Caki2 (cell line): ENCODE measurements around the gene WWOX. TPM values are rescaled to one million over a fixed set of nuclear protein-coding genes. Genes with fewer than 3 reads are reported as not detected.

Experiments used
- DNase-seq: peaks from one replicate; pipeline ENCODE4 v3.0.0-alpha.2; 2015; ENCODE audit warnings: low read depth
- in situ Hi-C: cut with HindIII; loops from 2 replicates; pipeline ENCODE4 v1.10.0; 2016; ENCODE audit warnings: low sequenced_read_pairs, low pct_unique_long_range_greater_than_20kb, mixed read lengths
- total RNA-seq: library from RNA; depleted of rRNA; stranded (reverse); fragments of >200 nt; shearing (Covaris generic); gene quantifications from 2 replicates; pipeline ENCODE4 v1.2.3, GENCODE V29; 2014; ENCODE audit warnings: low replicate concordance

Gene WWOX
- total RNA-seq, 1 experiment from 2014 or later, result 15.1 TPM

DNA sequence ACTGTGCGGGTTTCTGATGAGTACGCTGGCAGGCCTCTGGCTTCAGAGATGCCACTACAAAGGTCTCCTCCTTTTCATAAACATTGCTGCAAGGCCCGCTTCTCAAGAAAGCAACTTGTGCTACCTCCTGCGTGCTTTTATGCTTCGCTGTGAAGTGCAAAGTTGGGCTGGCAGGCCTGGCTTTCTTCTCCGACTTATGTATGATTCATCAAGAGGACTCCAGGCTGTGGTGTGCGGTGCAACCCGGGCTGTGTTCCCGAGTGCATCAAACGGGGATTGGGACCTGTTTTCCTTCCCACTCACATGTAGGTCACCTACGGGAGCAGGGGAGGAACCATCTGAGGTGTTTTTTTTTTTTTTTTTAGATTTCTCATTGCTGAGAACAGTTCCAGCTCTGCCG, 534.1 kb downstream of the WWOX start:
- DNase-seq, result no peak
- in situ Hi-C loops, result no loop called here

DNA sequence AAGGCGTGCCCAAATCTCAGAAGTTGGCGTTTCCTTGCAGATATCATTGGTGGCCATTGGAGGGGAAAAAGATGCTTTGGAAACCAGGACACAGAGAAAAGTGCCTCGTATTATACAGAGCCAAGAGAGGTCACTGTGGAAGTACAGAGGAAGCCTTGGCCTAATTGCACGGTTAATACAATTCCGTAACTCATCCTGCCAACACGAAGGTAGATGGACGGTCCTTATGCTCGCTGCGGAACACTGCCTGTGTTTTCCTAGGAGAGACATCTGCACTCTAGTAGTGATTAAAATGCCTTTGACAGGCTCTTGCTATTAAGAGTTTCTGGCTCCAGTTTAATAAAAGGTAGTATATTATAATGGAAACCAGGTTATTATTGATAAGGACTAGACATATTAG, 536.4 kb downstream of the WWOX start:
- in situ Hi-C loops, result no loop called here

GRCh38 chr16:78638371-78638770, 538.9 kb downstream of the WWOX start:
- DNase-seq, result no peak
- in situ Hi-C loops, result no loop called here

More for the DNA sequence above, 536.4 kb downstream of the WWOX start:
- DNase-seq, result no peak

- no peak for DNase-seq
- in situ Hi-C loops, result no loop called here
These were observed 540.3 kb downstream of the WWOX start for GRCh38 chr16:78639775-78640174.

- no peak for DNase-seq
- in situ Hi-C loops, result no loop called here
These were observed 541.4 kb downstream of the WWOX start for GRCh38 chr16:78640886-78641285.

GRCh38 chr16:78641433-78641832, 542.0 kb downstream of the WWOX start:
- in situ Hi-C loops, result no loop called here

GRCh38 chr16:78642621-78643285, 543.3 kb downstream of the WWOX start:
- in situ Hi-C loops, result no loop called here

More at GRCh38 chr16:78641433-78641832, 542.0 kb downstream of the WWOX start:
- DNase-seq, result no peak

GRCh38 chr16:78645657-78646056, 546.2 kb downstream of the WWOX start:
- in situ Hi-C loops, result no loop called here
- no peak for DNase-seq

More at GRCh38 chr16:78642621-78643285, 543.3 kb downstream of the WWOX start:
- DNase-seq, result no peak

DNA sequence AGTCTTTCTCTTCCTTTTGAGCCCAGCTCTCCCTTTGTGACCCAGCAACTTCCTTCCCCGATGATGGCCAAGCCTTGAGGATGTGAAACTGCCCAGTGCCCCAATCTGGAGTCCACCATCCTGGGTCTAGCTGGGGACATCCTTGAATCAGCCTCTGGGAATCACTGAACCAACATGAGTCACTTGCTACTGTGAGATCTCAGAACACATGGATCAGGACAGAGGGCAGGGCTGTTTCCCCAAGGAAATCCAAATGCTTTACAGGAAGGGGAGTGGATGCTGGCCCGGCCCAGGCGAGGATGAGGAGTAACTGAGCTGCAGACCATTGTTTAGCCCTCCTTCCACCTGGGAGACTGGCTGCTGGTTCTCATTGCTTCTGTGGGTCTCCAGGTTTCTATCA, 547.6 kb downstream of the WWOX start:
- in situ Hi-C loops, result no loop called here
- DNase-seq, result no peak

DNA sequence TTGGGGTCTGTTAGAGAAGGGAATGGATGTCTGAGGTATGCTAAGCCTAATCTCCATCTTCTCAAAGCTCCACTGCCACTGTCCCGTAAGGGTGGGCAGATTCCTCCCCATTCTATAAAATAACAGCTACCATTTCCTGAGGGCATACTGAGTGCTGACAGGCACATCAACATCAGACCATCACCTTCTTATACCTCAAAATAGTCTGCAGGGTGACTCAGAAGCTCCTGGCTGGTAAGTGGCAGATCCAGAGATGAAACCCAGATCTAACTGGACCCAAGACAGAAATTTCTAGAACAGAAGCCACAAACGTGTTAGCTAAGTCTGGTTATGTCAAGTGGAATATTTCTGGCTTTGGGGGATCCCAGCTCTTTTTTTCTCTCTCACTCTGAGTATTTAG, 548.0 kb downstream of the WWOX start:
- in situ Hi-C loops, result no loop called here
- DNase-seq, result no peak

DNA sequence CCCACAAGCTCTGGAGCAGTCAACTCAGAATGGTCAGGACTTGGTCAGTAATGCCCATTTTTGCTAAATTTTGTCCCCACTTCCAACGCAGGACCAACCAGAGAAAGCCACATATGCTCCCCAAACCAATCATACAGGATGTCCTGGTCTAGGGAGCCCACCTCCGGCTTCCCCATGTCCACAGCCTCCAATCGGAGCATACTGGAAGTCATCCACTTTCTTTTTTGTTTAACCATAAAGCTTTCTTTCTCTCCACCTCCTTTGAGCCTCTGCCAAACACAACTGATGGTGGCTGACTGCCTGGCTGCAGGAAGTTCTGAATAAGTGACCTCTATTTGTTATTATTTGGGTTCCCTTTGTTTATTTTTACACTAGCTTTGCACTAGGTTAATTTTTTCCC, 549.1 kb downstream of the WWOX start:
- peak; percentile 3 for DNase-seq

DNA sequence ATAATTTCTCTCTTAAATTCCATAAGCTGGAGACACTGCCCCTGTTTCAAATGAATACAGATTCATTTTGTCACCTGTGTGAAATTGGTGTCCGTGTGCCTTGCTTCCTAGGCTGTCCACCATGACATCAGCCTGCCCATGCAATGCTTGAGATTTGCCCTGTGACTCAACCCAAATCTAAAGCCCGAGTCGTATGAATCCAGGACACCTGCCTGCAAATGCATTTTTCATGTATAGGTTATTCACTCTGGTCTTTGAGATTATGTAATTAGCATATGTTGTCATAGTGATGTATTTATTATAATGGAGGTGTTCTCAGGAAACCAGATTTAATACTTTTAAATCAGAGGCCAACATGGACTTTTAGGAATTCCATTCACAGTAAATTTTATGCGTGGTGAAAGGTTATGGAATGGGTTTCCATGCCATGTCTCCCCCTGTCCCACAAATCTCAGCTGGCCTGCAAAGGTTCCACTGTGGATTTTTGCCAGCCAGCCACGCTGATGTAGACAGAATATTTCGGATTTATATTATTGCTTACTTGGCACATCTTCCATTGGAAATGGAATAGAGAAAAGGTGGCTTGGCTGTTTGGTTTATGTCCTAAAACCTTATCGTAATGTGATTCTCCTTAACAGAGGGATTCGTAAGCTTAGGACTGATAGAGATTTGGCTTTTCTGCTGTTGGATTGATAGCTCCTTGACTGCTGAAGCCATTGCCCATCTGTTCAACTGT, 551.1 kb downstream of the WWOX start:
- in situ Hi-C loops, result no loop called here
- DNase-seq, result no peak

More for the DNA sequence above, 549.1 kb downstream of the WWOX start:
- in situ Hi-C loops, result no loop called here

DNA sequence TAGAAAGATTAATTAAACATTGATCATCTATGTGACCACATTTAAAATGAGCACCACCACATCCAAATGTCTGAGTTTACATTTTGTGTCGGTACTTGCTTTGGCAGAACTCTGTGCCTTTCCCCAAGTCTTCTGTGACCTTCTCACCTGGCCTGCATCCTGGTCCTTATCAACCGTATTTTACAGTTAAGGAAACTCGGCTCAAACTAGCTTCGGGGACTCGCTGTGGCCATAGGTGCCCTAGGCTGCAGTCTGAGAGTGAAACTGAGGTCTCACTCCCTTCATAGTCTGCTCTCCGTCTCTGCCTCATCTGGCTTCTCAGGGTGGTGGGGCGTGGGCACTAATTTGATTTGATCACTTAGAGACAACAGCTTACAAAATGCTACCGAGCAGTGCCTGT, 555.5 kb downstream of the WWOX start:
- in situ Hi-C loops, result no loop called here

GRCh38 chr16:78655331-78656113, 556.1 kb downstream of the WWOX start:
- DNase-seq, result no peak
- in situ Hi-C loops, result no loop called here

More for the DNA sequence above, 555.5 kb downstream of the WWOX start:
- DNase-seq, result no peak

GRCh38 chr16:78656887-78657286, 557.4 kb downstream of the WWOX start:
- in situ Hi-C loops, result no loop called here
- DNase-seq, result no peak

DNA sequence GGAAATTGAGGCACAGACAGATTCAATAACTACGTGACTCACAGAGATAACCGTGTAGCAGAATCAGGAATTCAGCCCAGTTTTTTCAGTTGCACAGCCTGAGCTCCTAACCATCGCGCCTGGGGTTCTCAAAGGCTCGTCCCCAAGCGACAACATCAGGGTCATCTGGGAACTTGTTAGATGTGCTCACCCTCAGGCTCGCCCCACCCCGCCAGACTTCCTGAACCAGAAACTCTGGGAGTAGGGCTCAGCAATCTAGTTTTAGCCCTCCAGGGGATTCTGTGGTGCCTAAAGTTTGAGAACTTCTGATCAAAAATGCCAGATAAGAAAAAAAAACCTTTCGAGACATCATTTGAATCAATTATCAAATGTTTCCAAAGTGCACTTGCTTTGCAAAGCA, 559.8 kb downstream of the WWOX start:
- in situ Hi-C loops, result no loop called here
- DNase-seq, result no peak

DNA sequence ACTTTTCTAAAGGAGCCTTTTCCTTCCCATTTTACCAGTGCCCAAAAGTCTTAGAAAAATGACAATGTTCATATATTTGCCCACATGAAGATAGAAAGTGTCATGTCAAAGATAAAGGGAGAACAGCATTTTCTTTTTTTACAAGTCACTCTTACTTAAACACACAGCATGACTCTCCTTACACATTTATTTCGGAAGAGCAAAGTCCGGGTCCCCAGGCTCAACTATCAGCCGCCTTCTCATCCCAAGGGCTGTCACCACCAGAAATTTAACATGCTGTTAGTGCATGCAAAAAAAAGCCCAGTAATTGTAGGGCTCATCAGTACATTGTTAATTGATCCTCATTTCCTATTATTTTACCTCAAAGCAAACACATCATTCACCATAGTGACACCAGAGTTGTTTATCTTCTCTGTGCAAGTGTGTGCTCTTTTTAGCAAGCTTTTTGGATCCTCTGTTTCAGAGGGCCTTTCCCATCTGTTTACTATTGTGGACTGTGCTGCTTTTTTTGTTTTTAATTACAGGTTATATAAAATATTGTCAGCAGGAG, 560.3 kb downstream of the WWOX start:
- in situ Hi-C loops, result no loop called here
- no peak for DNase-seq

DNA sequence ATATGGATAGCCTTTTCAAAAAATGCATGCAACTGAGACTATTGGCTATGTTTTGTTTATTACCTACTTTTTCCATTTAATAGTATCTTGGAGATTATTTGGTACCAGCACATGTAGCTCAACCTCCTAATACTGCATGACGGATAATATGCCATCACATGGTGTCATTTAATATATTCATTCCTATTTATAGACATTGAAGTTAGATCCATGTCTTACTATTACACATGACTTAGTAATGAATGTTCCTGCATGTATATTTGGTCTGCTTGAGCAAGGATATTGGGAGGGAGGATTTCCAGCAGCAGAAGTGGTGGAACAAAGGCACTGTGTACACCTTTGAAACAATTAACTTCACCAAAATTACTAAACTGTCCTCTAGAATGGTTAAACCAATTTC, 561.3 kb downstream of the WWOX start:
- in situ Hi-C loops, result no loop called here
- no peak for DNase-seq

DNA sequence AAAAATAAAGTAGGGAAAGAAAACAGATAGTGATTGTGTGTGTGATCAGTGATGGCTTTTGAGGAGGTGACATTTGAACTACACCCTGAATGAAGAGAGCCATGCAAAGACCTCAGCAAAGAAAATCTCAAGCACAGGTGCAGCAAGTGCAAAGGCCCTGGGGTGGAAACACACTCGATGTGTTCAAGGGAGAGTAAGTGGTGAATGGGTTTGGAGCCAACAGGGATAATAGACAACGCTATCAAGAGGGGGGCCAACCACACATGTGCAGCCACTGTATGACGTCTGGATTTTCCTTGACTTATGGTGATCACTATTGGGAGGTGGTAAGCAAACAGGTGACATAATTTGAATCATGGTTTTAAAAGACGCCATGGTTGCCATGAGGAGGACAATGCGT, 564.2 kb downstream of the WWOX start:
- no peak for DNase-seq
- in situ Hi-C loops, result no loop called here
